ENCODE results near the gene GUCA2B. TPM values are rescaled to one million over a fixed set of nuclear protein-coding genes. Genes with fewer than 3 reads are reported as not detected.

GUCA2B gene
- polyA plus RNA-seq, 4 donors = not detected

DNA sequence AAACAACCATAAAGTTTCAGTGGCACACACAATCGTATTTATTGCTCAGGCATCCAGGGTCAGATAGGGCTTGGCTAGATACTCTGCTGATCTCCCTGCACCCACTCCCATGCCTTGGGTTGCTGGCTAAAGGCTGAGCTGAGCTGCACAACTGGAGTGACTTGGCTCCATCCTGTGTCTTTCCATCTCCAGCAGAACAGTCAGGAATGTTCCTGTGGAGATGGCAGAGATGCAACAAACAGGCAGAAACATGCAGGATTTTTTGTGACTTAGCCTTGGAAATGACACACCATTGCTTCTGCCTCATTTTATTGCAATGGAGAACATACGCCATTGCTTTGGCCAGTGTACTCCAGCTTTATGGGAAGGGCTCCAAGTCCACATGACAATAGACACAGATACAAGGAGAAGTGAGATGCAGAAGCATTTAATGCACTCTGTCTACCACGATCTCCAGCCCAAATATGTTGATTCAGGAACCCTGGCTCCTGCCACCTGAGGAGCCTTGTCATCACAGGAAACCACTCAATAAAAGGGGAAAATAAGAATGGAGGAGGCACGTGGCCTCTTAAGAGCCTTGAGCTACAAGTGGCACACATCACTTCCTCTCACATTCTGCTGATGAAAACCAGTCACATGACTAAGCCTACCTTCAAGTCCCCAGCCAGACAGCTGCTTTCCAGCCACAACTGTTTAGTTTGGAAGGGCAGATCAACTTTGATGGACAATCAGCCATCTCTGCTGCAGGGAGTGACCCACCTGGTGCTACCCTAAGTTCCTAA lies 10.1 kb upstream of the GUCA2B start:
- no peak for DNase-seq (ENCODE audit: low read depth in 4 of 4, low spot score in 3 of 4)

DNA sequence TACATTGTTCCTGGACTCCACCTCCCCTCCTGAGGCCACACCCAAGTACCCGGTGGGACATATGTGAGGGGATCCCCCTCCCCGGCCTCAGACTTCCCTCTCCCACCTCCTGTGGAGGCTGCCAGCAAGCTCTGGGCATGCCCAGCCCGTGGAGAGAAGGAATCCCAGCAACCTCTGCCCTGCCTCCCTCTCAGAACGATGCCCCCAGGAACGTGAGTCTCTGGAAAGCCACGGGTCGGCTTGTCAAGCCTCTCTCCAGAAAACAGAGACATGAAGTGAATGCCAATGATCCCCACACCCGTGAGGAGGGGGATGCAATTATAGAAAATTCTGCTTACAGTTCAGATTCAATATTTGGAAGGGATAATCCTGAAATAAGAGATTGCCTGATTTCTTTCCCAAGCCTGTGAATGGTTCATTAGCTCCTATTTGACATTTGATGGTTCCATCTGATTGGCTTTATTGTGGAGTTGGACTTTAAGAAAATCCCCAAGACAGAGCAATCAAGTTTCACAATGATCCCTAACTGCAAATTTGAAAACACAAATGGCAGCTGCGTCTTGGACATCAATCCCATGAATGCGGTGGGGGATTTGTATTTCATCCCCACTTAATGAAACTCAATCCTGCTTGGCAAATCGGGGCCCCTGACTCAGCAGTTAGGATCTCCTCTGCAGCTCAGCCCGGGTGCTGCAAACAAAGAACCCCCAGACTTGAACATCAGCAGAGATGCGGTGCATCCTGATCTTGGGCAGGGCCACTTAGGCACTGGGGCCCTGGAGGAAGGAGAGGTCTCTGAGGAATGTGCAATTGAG lies 9.1 kb upstream of the GUCA2B start:
- no peak for DNase-seq (ENCODE audit: low read depth in 4 of 4, low spot score in 3 of 4)

DNA sequence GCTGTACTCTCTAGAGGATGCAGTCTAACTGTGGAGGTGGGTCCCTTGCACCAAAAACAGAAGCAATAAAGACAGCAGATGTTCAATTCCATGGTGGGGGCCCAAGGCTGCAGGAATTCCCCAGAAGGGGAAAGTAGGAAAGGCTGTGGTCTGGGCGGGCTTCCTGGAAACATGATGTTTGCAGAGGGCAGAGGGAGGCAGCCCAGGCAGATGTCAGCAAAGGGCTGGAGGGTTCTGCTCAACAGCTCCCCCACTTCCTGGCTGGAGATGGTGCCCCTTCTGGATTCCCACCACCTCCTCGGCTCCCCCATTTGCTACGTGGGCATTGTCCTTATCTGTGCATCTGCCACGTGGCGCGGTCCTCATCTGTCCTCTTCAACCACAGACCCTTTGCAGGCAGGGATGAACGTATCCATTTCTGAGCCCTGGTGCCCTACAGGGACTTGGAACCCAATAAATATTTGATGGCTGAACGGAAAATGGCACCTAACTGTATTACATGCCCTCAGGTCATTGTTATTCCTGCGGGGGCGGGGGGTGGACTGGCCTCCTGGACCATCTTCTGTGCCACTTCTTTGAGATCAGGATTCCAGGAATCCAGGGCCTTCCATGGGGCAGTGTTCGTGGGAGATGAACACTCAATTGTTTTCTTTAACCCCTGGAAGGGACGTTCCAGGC lies 8.4 kb upstream of the GUCA2B start:
- DNase-seq (ENCODE audit: low read depth in 4 of 4, low spot score in 3 of 4) = no peak

DNA sequence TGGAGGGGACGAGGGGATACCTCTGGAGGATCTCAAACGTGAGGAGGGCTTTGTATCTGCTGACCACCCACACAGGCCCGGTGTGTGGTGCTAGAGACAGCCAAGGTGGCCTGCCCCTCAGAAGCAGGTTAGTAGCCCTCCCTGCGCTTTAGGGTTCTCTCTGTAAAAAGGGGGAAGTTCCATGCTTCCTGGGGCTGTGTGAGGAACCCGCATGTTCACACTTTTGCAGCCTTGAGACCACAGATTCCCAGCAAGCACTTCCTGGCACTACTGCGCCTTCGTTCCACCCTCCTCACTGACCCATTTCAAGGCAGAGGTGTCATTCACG lies 7.9 kb upstream of the GUCA2B start:
- DNase-seq (ENCODE audit: low read depth in 4 of 4, low spot score in 3 of 4) = no peak

DNA sequence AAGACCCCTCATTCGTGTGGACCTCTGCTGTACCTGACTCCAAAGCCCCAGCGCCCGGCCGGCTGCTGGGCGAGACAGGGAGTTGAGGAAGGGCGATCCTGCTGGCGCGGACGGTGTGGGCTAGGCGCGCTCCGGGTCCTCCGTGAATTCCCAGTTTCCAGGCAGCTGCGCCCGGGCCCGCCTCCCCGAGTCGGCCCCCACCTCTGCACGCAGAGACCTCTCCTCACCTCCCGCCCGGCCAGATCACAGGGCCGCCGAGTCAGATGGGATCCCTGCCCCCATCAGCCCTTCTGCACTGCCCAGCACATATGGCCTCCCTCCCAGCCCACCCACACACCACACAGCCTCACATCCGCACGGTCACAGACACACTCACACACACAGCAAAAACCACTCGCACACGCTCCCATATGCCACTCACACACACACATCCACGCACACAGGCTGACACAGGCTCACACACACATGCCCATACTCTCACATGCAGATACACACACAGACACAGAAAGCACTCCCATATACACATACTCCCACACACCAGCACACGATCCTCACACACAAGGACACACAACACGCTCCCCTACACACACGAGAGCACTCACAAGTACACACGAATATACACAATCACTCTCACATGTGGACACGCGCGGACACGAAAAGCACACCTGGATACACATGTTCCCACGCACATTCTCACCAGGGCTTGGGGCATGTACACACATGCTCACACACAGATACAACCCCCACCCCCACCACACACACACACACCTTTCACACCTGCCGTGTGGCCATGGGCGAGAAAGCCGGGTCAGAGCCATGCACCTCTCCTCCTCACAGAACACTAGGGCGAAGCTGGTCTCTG lies 7.2 kb upstream of the GUCA2B start:
- DNase-seq (ENCODE audit: low read depth in 4 of 4, low spot score in 3 of 4) = no peak

DNA sequence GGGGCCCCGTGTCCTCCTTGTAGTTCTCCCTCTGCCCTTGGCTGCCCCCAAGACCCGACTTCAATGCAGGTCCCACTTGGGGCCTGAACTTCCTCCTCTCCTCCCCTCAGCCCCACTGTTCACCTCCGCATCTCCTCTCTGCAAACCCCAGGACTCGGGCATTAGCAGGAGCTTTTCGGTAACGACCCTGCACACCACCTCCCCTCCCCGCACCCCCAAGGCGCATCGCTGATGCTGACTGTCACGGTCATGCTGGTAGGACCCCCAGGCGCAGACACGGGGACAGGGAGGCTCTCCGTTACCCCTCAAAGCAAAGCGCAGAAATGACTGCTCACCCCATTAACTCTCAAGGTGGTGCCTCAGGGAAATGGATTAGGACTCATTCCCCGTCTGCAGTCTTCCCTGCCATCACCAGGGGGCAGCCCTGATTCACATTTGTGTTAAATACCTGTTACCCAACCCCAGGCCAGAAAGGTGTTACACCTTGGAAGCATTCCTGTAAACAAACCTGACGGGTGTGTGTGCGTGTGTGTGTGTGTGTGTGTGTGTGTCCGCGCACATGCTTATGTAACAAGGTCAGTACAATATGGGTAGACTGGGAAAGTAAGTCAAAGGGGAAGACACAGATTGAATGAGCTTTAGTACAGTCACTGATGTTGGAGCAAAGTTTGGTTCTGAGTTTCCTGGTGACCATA lies 6.4 kb upstream of the GUCA2B start:
- DNase-seq (ENCODE audit: low read depth in 4 of 4, low spot score in 3 of 4) = peak in 3 of 4 donors; percentile 36 to 66 (median 66)

DNA sequence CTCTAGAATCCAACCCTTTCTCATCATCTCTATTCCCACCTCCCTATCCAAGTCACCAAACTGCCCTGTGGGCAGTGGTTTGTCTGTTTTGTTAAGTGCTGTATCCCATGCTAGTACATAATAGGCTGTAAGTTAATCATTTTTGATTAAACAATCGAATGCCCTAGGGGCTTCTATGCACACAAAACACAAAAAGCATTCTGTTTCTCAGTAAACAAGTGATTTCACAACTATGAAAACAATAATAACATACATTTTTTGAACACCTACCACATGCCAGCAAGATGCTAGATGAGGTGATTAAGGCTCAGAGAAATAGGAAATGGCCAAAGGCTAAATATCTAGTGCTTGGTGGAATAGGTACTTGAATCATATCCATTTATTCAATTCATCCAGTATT lies 5.0 kb upstream of the GUCA2B start:
- no peak for DNase-seq (ENCODE audit: low read depth in 4 of 4, low spot score in 3 of 4)

DNA sequence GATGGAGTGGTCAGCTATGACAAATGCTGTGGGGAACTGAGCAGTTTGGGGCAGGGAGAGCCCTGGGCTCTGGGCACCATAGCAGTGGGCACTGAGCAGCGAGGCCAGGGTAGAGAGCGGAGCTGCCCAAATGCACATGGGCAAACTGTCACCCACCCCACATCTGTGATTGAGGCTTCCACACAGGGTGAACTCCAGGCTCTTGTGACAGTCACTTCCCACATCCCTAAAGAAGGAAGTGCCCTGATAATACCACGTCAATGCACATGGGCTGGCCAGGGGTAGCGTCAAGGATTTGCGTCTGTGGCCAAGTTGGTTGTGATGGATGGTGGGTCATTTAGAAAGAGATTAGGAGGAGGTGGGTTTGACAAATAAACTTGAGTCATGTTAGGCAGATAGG lies 2.6 kb upstream of the GUCA2B start:
- DNase-seq (ENCODE audit: low read depth in 4 of 4, low spot score in 3 of 4) = no peak

DNA sequence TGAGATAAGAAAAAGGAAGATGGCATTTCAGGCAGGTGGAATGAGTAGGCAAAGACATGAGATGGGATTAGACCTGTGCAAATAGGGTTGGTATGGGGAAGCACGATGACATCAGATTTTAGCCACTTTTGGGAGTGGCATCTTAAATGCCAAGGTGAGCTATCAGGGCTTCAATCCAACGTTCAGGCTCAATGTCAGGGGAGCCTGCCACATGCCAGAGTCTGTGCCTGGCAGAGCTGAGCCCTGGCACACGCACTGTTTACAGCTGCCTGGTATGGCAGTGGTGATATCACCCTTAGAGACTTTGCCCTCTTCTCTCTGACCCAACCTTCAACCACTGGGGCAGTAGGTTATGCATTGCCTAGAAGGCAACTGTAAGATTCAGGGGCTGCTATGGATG lies 1.1 kb upstream of the GUCA2B start:
- DNase-seq (ENCODE audit: low read depth in 4 of 4, low spot score in 3 of 4) = no peak

DNA sequence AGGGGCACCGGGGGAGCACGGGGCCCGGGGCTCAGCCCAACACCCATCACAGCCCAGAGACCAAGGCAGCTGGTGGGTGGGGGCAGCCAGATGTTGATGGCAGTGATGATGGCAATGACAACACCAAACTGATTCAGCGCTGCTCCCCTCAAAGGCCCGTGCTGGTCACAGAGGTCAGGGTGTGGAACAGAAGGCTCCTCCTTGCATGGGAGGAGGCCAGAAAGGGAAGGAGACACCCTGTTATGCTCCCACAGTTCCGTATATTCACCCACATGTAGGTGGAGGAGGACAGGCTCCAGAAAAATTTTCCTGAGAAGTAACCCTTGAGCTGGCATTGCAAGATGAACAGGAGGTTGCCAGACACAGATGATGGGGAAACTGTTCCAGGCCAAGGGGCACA lies 414 bp downstream of the GUCA2B start:
- no peak for DNase-seq (ENCODE audit: low read depth in 4 of 4, low spot score in 3 of 4)

DNA sequence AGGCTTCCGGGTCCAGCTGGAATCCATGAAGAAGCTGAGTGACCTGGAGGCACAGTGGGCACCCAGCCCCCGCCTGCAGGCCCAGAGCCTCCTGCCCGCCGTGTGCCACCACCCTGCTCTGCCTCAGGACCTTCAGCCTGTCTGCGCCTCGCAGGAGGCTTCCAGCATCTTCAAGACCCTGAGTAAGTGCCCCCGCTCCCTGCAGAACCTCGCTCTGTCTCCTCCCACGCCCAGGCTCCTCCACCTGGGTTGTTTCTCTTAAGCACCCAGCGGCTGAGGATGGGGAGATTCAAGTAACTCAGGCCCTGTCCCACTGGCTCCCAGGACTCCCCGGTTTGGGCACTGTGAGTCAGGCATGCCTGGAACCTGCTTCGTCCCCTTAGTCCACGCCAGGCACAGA lies 1.5 kb downstream of the GUCA2B start:
- DNase-seq (ENCODE audit: low read depth in 4 of 4, low spot score in 3 of 4) = no peak

DNA sequence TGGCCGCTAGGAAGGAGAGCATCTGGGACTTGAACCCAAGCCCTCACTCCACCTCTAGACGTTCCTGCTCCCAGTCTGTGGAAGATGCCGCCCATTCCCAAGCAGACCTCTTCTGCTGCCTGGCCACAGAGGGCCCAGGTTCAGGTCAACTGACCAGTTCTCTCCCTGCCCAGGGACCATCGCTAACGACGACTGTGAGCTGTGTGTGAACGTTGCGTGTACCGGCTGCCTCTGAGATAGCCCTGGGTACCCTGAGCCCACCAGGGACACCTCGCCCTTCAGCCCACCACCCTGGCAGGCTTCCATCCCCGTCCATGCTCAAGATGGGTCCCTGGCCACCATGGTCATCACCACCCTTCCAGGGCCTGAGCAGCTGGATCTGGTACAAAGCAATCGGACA lies 2.2 kb downstream of the GUCA2B start:
- DNase-seq (ENCODE audit: low read depth in 4 of 4, low spot score in 3 of 4) = no peak

DNA sequence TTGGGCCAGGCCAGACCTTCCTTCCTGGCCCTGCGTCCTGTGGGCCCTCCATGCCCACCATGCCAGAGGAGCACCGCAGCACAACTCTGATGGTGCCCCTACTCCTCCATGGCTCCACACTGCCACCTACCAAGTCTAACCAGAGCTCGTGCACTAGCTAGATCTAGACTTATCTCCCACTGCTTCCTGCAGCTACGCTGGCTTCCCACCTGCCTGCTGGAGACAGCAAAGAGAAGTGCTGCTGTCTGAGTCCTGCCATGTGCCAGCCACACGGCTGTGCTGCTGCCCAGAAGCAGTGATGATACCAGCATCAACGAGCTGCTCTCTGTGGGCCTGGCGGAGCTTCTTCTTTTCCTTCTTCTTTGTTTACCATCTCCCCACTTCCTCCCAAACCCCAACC lies 4.5 kb downstream of the GUCA2B start:
- no peak for DNase-seq (ENCODE audit: low read depth in 4 of 4, low spot score in 3 of 4)

DNA sequence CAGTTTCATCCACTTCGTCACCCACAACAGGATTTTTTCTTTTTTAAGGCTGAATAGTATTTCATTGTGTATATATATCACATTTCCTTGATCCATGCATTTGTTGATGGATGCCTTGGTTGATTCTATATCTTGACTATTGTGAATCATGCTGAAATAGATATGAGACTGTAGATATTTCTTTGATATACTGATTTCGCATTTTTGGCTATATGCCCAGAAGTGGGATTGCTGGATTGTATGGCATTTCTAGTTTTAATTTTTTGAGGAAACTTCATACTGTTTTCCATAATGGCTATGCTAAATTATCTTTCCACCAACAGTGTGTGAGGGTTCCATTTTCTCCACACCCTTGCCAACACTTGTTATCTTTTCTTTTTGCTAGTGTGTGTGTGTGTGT lies 5.0 kb downstream of the GUCA2B start:
- no peak for DNase-seq (ENCODE audit: low read depth in 4 of 4, low spot score in 3 of 4)

DNA sequence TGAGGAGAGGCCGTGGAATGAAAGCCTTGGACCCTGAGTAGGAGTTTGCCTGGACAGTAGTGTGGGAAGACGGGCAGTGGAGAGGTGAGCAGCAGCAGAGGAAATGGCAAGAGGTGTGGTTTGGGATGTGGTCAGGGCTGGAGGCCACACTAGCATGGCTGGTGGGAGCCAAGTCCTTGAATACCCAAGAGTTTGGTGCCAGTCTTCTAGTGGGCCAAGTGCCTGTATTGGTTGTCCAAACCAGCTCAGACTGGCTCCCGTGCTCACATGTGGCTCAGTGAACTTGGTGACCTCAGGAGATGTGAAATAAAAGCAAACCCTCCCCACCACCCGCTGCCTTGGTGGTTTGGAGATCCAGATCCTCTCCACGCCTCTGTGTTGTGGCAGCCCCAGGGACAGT lies 9.0 kb downstream of the GUCA2B start:
- DNase-seq (ENCODE audit: low read depth in 4 of 4, low spot score in 3 of 4) = no peak

DNA sequence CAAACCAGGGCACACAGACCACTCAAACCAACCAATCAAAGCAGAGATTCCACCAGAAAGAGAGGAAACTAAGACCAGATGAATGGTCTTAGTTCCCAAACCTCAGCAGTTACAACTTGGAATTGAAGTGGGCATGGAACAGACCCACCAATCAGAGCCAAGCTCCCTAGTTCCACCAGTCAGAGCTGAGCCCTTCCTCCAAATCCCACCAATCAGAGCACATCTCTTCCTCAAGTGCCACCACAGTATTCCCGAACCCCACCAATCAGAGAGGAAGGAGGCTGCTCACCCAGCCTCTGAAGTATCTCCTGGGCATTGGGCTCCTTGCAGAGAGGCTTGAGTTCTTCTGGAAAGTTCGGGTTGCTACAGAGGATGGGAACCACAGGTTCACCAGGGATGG lies 9.9 kb downstream of the GUCA2B start:
- DNase-seq (ENCODE audit: low read depth in 4 of 4, low spot score in 3 of 4) = no peak

DNA sequence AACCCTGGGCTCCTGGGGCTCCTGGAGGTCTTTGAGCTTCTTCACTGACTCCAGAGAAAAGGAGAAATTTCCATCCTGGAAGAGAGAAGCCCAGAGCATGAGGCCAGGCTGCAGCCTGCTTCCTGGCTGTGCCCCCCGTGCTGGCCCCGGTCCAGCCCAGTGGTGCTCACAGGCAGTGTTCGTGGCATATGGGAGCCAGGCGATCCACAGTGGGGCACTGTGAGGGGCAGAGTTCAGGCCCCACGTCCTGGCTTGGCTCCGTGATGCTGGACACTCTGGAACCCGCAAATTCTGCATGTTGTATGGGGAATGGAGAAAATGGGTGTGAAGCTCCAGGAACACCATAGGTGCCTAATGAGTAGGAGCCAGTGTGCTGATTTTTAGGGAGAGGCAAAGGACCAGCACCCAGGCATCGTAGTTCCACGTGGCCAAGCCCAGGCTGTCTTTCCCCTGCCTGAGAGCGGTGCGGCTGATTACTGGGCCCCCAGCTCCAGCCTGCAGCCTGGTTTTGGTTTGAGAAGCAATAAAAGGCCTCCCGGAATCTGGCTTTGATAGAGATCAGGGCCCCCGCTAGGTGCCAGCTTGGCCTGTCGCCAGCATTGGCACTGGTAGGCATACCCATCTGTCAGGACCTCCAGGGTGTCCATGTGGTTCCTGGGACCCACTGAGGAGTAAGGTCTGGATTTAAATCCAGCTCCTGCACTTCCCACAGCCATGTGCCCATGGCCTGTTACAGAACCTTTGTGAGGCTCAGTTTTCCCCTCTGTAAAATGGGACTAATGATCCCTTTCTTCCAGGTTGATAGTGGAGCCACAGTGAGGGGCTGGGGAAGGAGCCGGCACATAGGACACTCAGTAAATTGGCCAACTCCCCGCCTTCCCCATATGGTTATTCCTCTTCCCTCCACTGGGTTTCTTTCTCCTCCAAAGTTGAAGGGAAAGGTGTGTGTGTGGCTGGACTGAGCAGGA lies 10.6 kb downstream of the GUCA2B start:
- DNase-seq (ENCODE audit: low read depth in 4 of 4, low spot score in 3 of 4) = no peak

DNA sequence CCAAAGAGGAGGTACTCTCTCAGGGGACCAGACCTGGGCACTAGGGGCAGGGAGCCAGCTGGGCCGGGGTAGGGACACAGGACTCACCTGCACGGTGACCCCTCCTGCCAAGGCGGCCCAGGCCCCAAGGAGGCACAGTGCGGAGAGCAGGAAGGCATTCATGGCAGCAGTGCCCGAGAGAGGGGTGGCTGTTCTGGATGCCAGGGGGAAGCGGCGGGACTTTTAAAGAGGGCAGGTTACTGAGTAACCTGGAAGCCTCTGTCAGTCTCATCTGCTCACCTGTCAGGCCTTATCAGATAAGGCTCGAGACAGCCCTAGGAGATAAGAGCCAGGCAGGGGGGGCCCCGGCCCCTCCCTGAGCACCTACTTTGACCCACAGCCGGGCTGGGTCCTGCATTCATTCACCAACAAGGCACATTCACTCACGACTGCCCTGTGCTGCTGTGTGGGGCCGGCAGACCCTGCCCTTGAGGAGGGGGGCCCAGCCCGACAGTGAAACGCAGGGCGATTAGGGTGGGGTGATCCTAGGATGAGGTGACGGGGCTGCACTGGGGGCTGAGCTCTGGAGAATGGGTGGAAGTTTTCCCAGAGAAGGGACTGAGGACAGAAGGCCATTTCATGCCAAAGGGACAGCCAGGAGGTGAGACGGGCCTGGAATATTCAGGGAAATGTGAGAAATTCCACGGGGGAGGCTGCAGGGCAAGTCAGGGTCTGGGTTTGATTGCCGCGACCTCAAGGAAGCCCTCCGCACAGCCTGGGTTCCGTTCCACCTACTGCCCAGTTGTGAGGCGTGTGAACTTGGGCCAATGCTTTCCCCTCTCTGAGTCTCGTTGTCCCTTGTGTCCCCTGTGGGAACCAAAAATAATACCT lies 11.6 kb downstream of the GUCA2B start, which contains the start of gene GUCA2A:
Gene GUCA2A, minus strand, starts transcription at position 195 of the 870 bp plus-strand sequence. Its CDS starts 33 bp downstream, at position 162.
- DNase-seq (ENCODE audit: low read depth in 4 of 4, low spot score in 3 of 4) = no peak

Measured in left renal pelvis (tissue), 4 donors.